DOHH2 (cell line): ENCODE results near the gene KHDRBS2.

Experiments
- H3F3A ChIP-seq: fragments of 200-600 bp; sonication (generic), shearing (Covaris generic); 2 replicates; pipeline ENCODE4 v1.6.0; 2016; ENCODE audit warnings: antibody characterized with exemption, mild to moderate bottlenecking; ENCODE audit not compliant: control insufficient read depth, insufficient read depth
- H3K27ac ChIP-seq: fragments of 200-600 bp; sonication (generic); 2 replicates; pipeline ENCODE4 v1.5.1; 2014; ENCODE audit warnings: low read depth, mild to moderate bottlenecking, low read length, moderate library complexity
- H3K27me3 ChIP-seq: fragments of 200-600 bp; sonication (generic); 2 replicates; pipeline ENCODE4 v1.6.1; 2014; ENCODE audit warnings: mild to moderate bottlenecking, low read length, mixed read lengths; ENCODE audit not compliant: control insufficient read depth
- H3K36me3 ChIP-seq: fragments of 200-600 bp; sonication (generic); 2 replicates; pipeline ENCODE4 v1.6.1; 2014; ENCODE audit warnings: mild to moderate bottlenecking, low read length, moderate library complexity, mixed read lengths; ENCODE audit not compliant: control insufficient read depth
- H3K4me1 ChIP-seq: fragments of 200-600 bp; sonication (generic); 2 replicates; pipeline ENCODE4 v1.6.1; 2014; ENCODE audit warnings: mild to moderate bottlenecking, low read length, mixed read lengths; ENCODE audit not compliant: control insufficient read depth
- H3K4me2 ChIP-seq: fragments of 200-600 bp; sonication (generic); 2 replicates; pipeline ENCODE4 v1.6.0; 2014; ENCODE audit warnings: mild to moderate bottlenecking, low read length, moderate library complexity
- H3K4me3 ChIP-seq: fragments of 200-600 bp; sonication (generic); 2 replicates; pipeline ENCODE4 v1.5.1; 2014; ENCODE audit warnings: mild to moderate bottlenecking, low read length, mixed read lengths
- H3K79me2 ChIP-seq: fragments of 200-600 bp; sonication (generic); 2 replicates; pipeline ENCODE4 v1.6.1; 2014; ENCODE audit warnings: mild to moderate bottlenecking, low read length, mixed read lengths; ENCODE audit not compliant: control insufficient read depth
- H3K9me2 ChIP-seq: fragments of 200-600 bp; sonication (generic); replicated peaks from 2 replicates; pipeline ENCODE4 v1.6.1; 2014; ENCODE audit warnings: mild to moderate bottlenecking, low read length, mixed read lengths; ENCODE audit not compliant: control insufficient read depth
- H3K9me3 ChIP-seq: fragments of 200-600 bp; sonication (generic); 2 replicates; pipeline ENCODE4 v1.6.1; 2014; ENCODE audit warnings: antibody characterized with exemption, low read length, mixed read lengths; ENCODE audit not compliant: control insufficient read depth, insufficient read depth
- H4K20me1 ChIP-seq: fragments of 200-600 bp; sonication (generic); 2 replicates; pipeline ENCODE4 v1.6.0; 2014; ENCODE audit warnings: low read depth, mild to moderate bottlenecking, antibody characterized with exemption, low read length, moderate library complexity; ENCODE audit not compliant: control insufficient read depth, insufficient read depth
- EZH2phosphoT487 ChIP-seq: fragments of 200-600 bp; sonication (generic); IDR thresholded peaks from 2 replicates; pipeline ENCODE4 v1.6.1; 2017; ENCODE audit warnings: borderline replicate concordance, mild to moderate bottlenecking, antibody characterized with exemption, low read length, moderate library complexity, mixed read lengths
- TF ChIP-seq, protein P1 (sequence below): fragments of 200-600 bp; sonication (generic); IDR thresholded peaks from one replicate; pipeline ENCODE4 v1.5.1; 2014; ENCODE audit warnings: antibody characterized with exemption, mild to moderate bottlenecking, low read depth, low read length; ENCODE audit not compliant: poor library complexity, severe bottlenecking

The KHDRBS2 gene

DNA sequence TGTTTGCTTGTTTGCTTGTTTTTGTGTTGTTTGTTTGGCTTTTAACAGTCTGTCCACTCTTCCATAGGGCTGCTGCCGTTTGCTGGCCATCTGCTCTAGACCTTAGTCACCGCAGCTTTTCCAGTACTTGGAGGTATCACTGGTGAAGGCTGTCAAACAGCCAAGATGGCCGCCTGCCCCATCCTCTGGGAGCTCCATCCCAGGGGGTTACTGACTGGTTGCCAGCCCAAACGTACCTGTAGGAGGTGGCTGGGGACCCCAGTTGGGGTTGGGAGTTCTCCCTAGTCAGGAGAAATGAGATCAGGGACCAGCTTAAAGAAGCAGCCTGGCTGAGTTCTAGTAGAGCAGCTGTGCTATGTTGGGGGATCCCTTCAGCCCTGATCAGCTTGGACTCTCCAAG is 418.4 kb downstream of the KHDRBS2 start:
- Histone ChIP-seq H3K9me3 (peaks cover 4% of the 10 kb centered on the region; the same call in 1 of the 2 replicates), H4K20me1 (no peaks in the 10 kb centered on the region), H3K79me2 (no peaks in the 10 kb centered on the region), H3K36me3 (no peaks in the 10 kb centered on the region), H3K27me3 (no peaks in the 10 kb centered on the region), H3K9me2 (no peaks in the 10 kb centered on the region), H3K27ac (no peak overlapping the region), H3F3A (no peaks in the 10 kb centered on the region), H3K4me1 (no peaks in the 10 kb centered on the region), H3K4me3 (no peak overlapping the region), H3K4me2 (no peak overlapping the region)
- TF ChIP-seq, protein P1, sequence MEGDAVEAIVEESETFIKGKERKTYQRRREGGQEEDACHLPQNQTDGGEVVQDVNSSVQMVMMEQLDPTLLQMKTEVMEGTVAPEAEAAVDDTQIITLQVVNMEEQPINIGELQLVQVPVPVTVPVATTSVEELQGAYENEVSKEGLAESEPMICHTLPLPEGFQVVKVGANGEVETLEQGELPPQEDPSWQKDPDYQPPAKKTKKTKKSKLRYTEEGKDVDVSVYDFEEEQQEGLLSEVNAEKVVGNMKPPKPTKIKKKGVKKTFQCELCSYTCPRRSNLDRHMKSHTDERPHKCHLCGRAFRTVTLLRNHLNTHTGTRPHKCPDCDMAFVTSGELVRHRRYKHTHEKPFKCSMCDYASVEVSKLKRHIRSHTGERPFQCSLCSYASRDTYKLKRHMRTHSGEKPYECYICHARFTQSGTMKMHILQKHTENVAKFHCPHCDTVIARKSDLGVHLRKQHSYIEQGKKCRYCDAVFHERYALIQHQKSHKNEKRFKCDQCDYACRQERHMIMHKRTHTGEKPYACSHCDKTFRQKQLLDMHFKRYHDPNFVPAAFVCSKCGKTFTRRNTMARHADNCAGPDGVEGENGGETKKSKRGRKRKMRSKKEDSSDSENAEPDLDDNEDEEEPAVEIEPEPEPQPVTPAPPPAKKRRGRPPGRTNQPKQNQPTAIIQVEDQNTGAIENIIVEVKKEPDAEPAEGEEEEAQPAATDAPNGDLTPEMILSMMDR: no peak
- TF ChIP-seq EZH2phosphoT487: no peak

DNA sequence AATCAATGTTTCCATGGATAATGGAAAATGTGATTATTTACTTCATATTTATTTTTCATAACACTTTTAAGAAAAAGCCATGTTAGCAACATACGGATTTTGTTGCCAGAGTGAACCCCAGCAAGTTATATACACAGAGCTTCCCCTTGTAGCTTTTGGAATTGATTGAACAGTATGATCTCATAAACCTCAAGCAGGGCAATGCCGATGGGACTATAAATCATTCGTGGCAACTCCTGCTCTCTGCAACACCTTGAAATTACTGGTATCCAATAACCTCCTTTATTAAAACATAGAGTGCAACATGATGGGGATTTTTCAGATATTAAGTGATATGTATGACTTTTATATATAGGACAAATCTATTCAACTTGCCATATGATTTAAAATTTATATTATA is 428.5 kb downstream of the KHDRBS2 start:
- H3K9me2 ChIP-seq: no peaks in the 10 kb centered on the region
- H3K27ac ChIP-seq: no peak overlapping the region
- H3K9me3 ChIP-seq: no peaks in the 10 kb centered on the region
- H4K20me1 ChIP-seq: no peaks in the 10 kb centered on the region
- H3K4me2 ChIP-seq: no peak overlapping the region
- no peaks in the 10 kb centered on the region for H3K27me3 ChIP-seq
- no peaks in the 10 kb centered on the region for H3K36me3 ChIP-seq
- H3F3A ChIP-seq: no peaks in the 10 kb centered on the region
- TF ChIP-seq EZH2phosphoT487: no peak
- TF ChIP-seq, protein P1: no peak
- no peaks in the 10 kb centered on the region for H3K79me2 ChIP-seq
- no peak overlapping the region for H3K4me3 ChIP-seq
- H3K4me1 ChIP-seq: no peaks in the 10 kb centered on the region

DNA sequence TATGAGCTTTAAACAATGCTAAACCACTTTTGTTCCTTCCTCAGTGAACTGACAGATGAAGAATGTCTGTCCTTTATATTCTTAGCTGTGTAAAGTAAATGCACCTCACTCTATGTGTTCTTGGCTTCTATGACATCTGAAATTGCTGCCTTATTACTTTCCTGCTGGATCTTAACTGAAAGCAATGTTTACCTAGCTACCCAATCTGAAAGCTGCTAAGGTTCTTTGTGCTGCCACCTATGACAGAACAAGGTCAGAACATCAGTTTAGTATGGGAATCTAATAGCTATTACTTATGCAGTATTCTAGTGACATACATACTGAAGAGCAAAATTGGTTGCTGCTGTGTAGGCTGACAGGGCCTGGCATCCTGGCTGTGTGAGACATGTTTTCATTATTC is 444.1 kb downstream of the KHDRBS2 start:
- H3K4me2 ChIP-seq: no peak overlapping the region
- TF ChIP-seq, protein P1: no peak
- no peak for TF ChIP-seq EZH2phosphoT487
- no peaks in the 10 kb centered on the region for H3F3A ChIP-seq
- no peaks in the 10 kb centered on the region for H3K4me1 ChIP-seq
- no peaks in the 10 kb centered on the region for H3K36me3 ChIP-seq
- no peaks in the 10 kb centered on the region for H4K20me1 ChIP-seq
- no peak overlapping the region for H3K27ac ChIP-seq
- no peaks in the 10 kb centered on the region for H3K79me2 ChIP-seq
- H3K9me2 ChIP-seq: no peaks in the 10 kb centered on the region
- H3K9me3 ChIP-seq: no peaks in the 10 kb centered on the region
- H3K27me3 ChIP-seq: no peaks in the 10 kb centered on the region
- no peak overlapping the region for H3K4me3 ChIP-seq

DNA sequence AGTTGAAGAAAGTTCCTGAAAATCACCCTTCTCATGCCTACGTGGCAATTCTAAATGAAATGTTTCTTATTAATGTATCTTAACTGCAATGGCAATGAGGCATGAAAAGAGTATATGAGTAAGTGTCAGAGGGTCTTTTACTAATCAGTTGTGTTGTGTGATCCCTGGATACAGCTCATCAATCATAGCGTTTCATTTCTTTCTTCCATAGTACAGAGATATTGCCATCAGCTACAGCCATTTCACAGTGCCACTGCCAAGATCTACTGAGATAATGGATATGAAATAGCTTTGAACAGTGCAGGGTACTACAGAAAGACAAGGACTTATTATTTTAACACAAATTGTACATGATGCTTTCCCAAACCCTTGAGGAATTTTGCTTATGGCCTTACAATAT is 450.8 kb downstream of the KHDRBS2 start:
- no peak overlapping the region for H3K4me3 ChIP-seq
- H3F3A ChIP-seq: no peaks in the 10 kb centered on the region
- no peak overlapping the region for H3K27ac ChIP-seq
- H3K9me2 ChIP-seq: no peaks in the 10 kb centered on the region
- no peaks in the 10 kb centered on the region for H3K4me1 ChIP-seq
- H4K20me1 ChIP-seq: no peaks in the 10 kb centered on the region
- no peak overlapping the region for H3K4me2 ChIP-seq
- no peaks in the 10 kb centered on the region for H3K27me3 ChIP-seq
- H3K9me3 ChIP-seq: no peaks in the 10 kb centered on the region
- H3K36me3 ChIP-seq: no peaks in the 10 kb centered on the region
- TF ChIP-seq, protein P1: no peak
- TF ChIP-seq EZH2phosphoT487: no peak
- no peaks in the 10 kb centered on the region for H3K79me2 ChIP-seq
